GM12878 (cell line): ENCODE measurements around the gene NAP1L1. TPM values are rescaled to one million over a fixed set of nuclear protein-coding genes. Genes with fewer than 3 reads are reported as not detected.

Experiments
- ATAC-seq: fragments of 200-7000 bp; cut with Tn5 transposase; 3 replicates; pipeline ENCODE4 v1.9.1; 2020; ENCODE audit warnings: mild to moderate bottlenecking, moderate library complexity
- BruUV-seq: library from RNA; stranded (reverse); fragments of 400-500 nt; replicated peaks from 2 replicates; lab custom pipeline; 2021; lab: Mats Ljungman, UMichigan
- CTCF ChIA-PET: fragments of 300-600 bp; sonication (Branson Sonifier 250); formaldehyde crosslinking; extraction: SDS; loops from one replicate; lab custom pipeline; 2021; ENCODE audit warnings: inconsistent platforms; lab: Yijun Ruan, JAX
- POLR2A ChIA-PET: fragments of 350-600 bp; formaldehyde crosslinking; extraction: SDS; loops from one replicate; lab custom pipeline; 2021; ENCODE audit warnings: inconsistent platforms; lab: Charles Lee
- RAD21 ChIA-PET: fragments of 300-600 bp; sonication (Branson Sonifier 250); formaldehyde crosslinking; loops from one replicate; lab custom pipeline; 2023; ENCODE audit warnings: antibody characterized with exemption; ENCODE audit not compliant: unreplicated experiment; lab: Charles Lee
- SMC1A ChIA-PET: fragments of 300-600 bp; sonication (Branson Sonifier 250); formaldehyde crosslinking; loops from one replicate; lab custom pipeline; 2023; ENCODE audit not compliant: unreplicated experiment, uncharacterized antibody; lab: Charles Lee
- DNase-seq: peaks from one replicate; pipeline ENCODE4 v3.0.0-alpha.2; 2011; ENCODE audit warnings: low read depth, low spot score
- FAIRE-seq: peaks from 3 replicates; lab custom pipeline; 2011; peaks lifted over from hg19 to GRCh38; lab: Jason Lieb, UNC
- H2AFZ ChIP-seq: 2 replicates; pipeline ENCODE4 v1.6.0; 2011; ENCODE audit warnings: low read depth, low read length, control low read depth; ENCODE audit not compliant: control insufficient read depth
- H3K27ac ChIP-seq: 2 replicates; pipeline ENCODE4 v1.5.1; 2011; ENCODE audit warnings: control low read depth; ENCODE audit not compliant: control insufficient read depth, insufficient read depth
- H3K27me3 ChIP-seq, 2 experiments: replicated peaks in 1 of 2; 2 replicates each; pipeline versions ENCODE4 v1.6.0 to v1.6.1; 2011; ENCODE audit warnings: low read length in 1 of 2; ENCODE audit not compliant: control insufficient read depth in 2 of 2, insufficient read depth in 2 of 2
- H3K36me3 ChIP-seq, 2 experiments: 2 replicates each; pipeline ENCODE4 v1.5.1; 2011; ENCODE audit warnings: low read length in 1 of 2; ENCODE audit not compliant: control insufficient read depth in 2 of 2, insufficient read depth in 2 of 2
- H3K4me1 ChIP-seq: 2 replicates; pipeline ENCODE4 v1.6.1; 2011; ENCODE audit warnings: mild to moderate bottlenecking, low read length, moderate library complexity, mixed read lengths; ENCODE audit not compliant: control insufficient read depth, insufficient read depth
- H3K4me2 ChIP-seq: 2 replicates; pipeline ENCODE4 v1.6.0; 2011; ENCODE audit warnings: control low read depth; ENCODE audit not compliant: control insufficient read depth, insufficient read depth
- H3K4me3 ChIP-seq: fragments of 200-600 bp; sonication (generic); 2 replicates; pipeline ENCODE4 v1.5.1; 2016
- H3K79me2 ChIP-seq: 2 replicates; pipeline ENCODE4 v1.6.0; 2011; ENCODE audit warnings: low read length; ENCODE audit not compliant: control insufficient read depth, insufficient read depth
- H3K9ac ChIP-seq: 2 replicates; pipeline ENCODE4 v1.8.0; 2011; ENCODE audit warnings: low read length, control low read depth, mixed read lengths; ENCODE audit not compliant: control insufficient read depth, insufficient read depth
- H3K9me3 ChIP-seq: replicated peaks from 3 replicates; pipeline ENCODE4 v1.5.1; 2011; ENCODE audit warnings: mild to moderate bottlenecking, low read length; ENCODE audit not compliant: control insufficient read depth, insufficient read depth
- H4K20me1 ChIP-seq: 2 replicates; pipeline ENCODE4 v1.6.0; 2011; ENCODE audit not compliant: control insufficient read depth, insufficient read depth
- FOS ChIP-seq: IDR thresholded peaks from 3 replicates; pipeline ENCODE4 v1.6.1; 2011; ENCODE audit warnings: borderline replicate concordance; ENCODE audit not compliant: insufficient read length; ENCODE audit errors: extremely low read depth
- NR2C2 ChIP-seq: IDR thresholded peaks from 2 replicates; pipeline ENCODE4 v1.6.1; 2011; ENCODE audit warnings: borderline replicate concordance, low read depth; ENCODE audit not compliant: control insufficient read depth, insufficient read length
- PAX5 ChIP-seq: IDR thresholded peaks from 2 replicates; pipeline ENCODE4 v1.6.1; 2011; ENCODE audit warnings: low read depth, low read length, borderline replicate concordance
- PRDM15 ChIP-seq: fragments of 450-650 bp; formaldehyde crosslinking; IDR thresholded peaks from 2 replicates; pipeline ENCODE4 v1.4.0; 2020; ENCODE audit warnings: mild to moderate bottlenecking, moderate library complexity
- SMARCA5 ChIP-seq: fragments of 450-650 bp; IDR thresholded peaks from 2 replicates; pipeline ENCODE4 v1.6.1; 2017; ENCODE audit warnings: mild to moderate bottlenecking
- SUPT20H ChIP-seq: IDR thresholded peaks from 2 replicates; pipeline ENCODE4 v1.6.1; 2011; ENCODE audit warnings: low read depth, mild to moderate bottlenecking, low read length, moderate library complexity, borderline replicate concordance; ENCODE audit not compliant: control insufficient read depth
- WGBS: methylation state at CpG from one replicate; pipeline ENCODE4 v1.1.6; 2016; ENCODE audit warnings: low lambda C conversion rate; ENCODE audit not compliant: insufficient replicate concordance, insufficient coverage; ENCODE audit errors: missing lambda C conversion rate; 5-methylcytosine and 5-hydroxymethylcytosine counted together
- in situ Hi-C: fragments of 300-500 bp; cut with MboI; formaldehyde crosslinking; loops from 9 replicates; pipeline ENCODE4 v1.14.3; 2018; ENCODE audit warnings: mixed read lengths
- intact Hi-C: fragments of 100-400 bp; cut with micrococcal nuclease; formaldehyde crosslinking; loops from one replicate; pipeline ENCODE4 v1.14.2; 2022; ENCODE audit not compliant: unreplicated experiment
- polyA plus RNA-seq, 11 experiments: library from polyadenylated mRNA; depleted of rRNA in 4 of 11; unstranded in 6 of 11; stranded (reverse) in 5 of 11; fragments of >200 nt; fragmentation: Nextera tagmentation in 4 of 11; fragmentation: Illumina TruSeq in 1 of 11; extraction: Ambion mirVana in 4 of 11; extraction: Trizol in 1 of 11; gene quantifications; 1 replicate in 1 of 11; 2 replicates in 10 of 11; pipeline versions ENCODE4 v1.2.1 to v1.2.3, GENCODE V29; 2011 to 2016; ENCODE audit warnings: inconsistent platforms in 2 of 11, missing spikeins in 2 of 11, low read depth in 1 of 11
- total RNA-seq, 4 experiments: library from RNA; depleted of rRNA in 3 of 4; stranded (reverse); fragments of >200 nt in 3 of 4; fragmentation: Illumina TruSeq in 1 of 4; extraction: Trizol in 1 of 4; gene quantifications; 2 replicates each; pipeline versions ENCODE4 v1.2.1 to v1.2.3, GENCODE V29; 2013 to 2021

NAP1L1 gene
- total and polyA plus RNA-seq, 10 of the 15 experiments (the other 5 are each of a cell fraction or from before 2014, with no cell fraction given) = 256 to 1,036 (median 536) TPM

DNA sequence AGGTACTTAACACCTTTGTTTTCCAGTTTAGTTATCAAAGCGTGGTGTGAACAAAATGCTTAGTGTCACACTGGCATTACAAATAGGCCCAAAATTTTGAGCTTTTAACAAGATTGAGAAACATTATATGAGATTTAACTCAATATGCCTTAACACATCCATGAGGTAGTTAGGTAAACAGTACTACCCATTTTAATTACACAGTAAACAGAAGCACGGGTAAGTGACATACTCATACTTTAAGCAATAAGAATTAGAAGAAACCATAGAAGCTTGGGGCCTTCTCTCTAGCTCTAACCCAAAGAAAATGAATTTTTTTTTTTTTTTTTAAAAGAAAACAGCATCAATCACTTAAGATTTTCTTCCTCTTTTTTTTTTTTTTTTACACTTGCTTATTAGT lies 37.4 kb downstream of the NAP1L1 start:
- WGBS = 100% methylated on average over 2 of the region's 2 CpGs
- Histone ChIP-seq H3K4me2 (no peak overlapping the region), H2AFZ (no peak overlapping the region), H3K36me3 (peaks cover 2 to 12% of the 10 kb centered on the region in 2 experiments), H3K4me1 (no peaks in the 10 kb centered on the region), H3K9me3 (no peaks in the 10 kb centered on the region), H3K27ac (no peak overlapping the region), H3K9ac (no peak overlapping the region), H4K20me1 (no peaks in the 10 kb centered on the region), H3K79me2 (no peaks in the 10 kb centered on the region), H3K4me3 (no peak overlapping the region), H3K27me3 (no peaks in the 10 kb centered on the region)
- ChIA-PET CTCF (interaction anchor here (0.6 to 3.2 kb wide), 7 partner anchors 10 to 962 kb away, joined by 4 to 13 read pairs (median 6); no protein-coding TSS in a partner anchor), RAD21 (interaction anchor here (0.7 to 2.0 kb wide), 3 partner anchors 10 to 489 kb away, joined by 3 to 5 read pairs (median 4); no protein-coding TSS in a partner anchor), SMC1A (interaction anchor here (0.6 to 2.9 kb wide), 7 partner anchors 10 to 560 kb away, joined by 3 to 9 read pairs (median 4); no protein-coding TSS in a partner anchor), POLR2A (interaction anchor here (0.6 to 0.7 kb wide), 3 partner anchors 87 to 355 kb away, joined by 3 to 5 read pairs (median 3); no protein-coding TSS in a partner anchor)
- BruUV-seq = TSS peak; percentile 17
- no peak for TF ChIP-seq SMARCA5
- TF ChIP-seq FOS = no peak
- no peak for TF ChIP-seq PAX5
- no peak for TF ChIP-seq PRDM15 (CRISPR knock-in tag)
- TF ChIP-seq SUPT20H = no peak
- no peak for TF ChIP-seq NR2C2
- ATAC-seq (no peak), FAIRE-seq (no peak), DNase-seq (no peak)
- intact Hi-C loops (no loop called here), in situ Hi-C loops (no loop called here)
